ENCODE results near the gene PCDHGB3. TPM values are rescaled to one million over a fixed set of nuclear protein-coding genes. Genes with fewer than 3 reads are reported as not detected.

The PCDHGB3 gene
- total RNA-seq, 1 donor from 2014 or later = 5.3 TPM

GRCh38 chr5:141407790-141408505, 37.9 kb downstream of the PCDHGB3 start, which contains the start of gene PCDHGB6:
TSS of gene PCDHGB6 (plus strand) at chr5:141408021. CDS start at chr5:141408203, 182 bp downstream.

GRCh38 chr5:141412854-141413539, 43.0 kb downstream of the PCDHGB3 start, which contains the start of gene PCDHGA10:
TSS of gene PCDHGA10 (plus strand) at chr5:141412987. CDS start at chr5:141413176, 189 bp downstream.

GRCh38 chr5:141417494-141418172, 47.6 kb downstream of the PCDHGB3 start, which contains the start of gene PCDHGB7:
TSS of gene PCDHGB7 (plus strand) at chr5:141417677. CDS start at chr5:141417860, 183 bp downstream.

GRCh38 chr5:141420855-141421488, 50.9 kb downstream of the PCDHGB3 start, which contains the start of gene PCDHGA11:
TSS of gene PCDHGA11 (plus strand) at chr5:141421051. CDS start at chr5:141421228, 177 bp downstream.

Other genes with a start within 250 kb of the PCDHGB3 start
- 0.09 and 0.14 TPM in 2 replicates for gene PCDHB4, start 248.4 kb upstream of the PCDHGB3 start, total RNA-seq
- 0.57 and 1.4 TPM in 2 replicates for gene PCDHB5, start 235.0 kb upstream of the PCDHGB3 start, total RNA-seq
- gene PCDHB6, start 220.2 kb upstream of the PCDHGB3 start, total RNA-seq = under 0.01 and 0.09 TPM in 2 replicates
- 0.18 and 0.71 TPM in 2 replicates for gene PCDHB7, start 197.6 kb upstream of the PCDHGB3 start, total RNA-seq
- gene PCDHB8, start 192.5 kb upstream of the PCDHGB3 start, total RNA-seq = 0.09 and 0.43 TPM in 2 replicates
- gene PCDHB16, start 187.9 kb upstream of the PCDHGB3 start, total RNA-seq = 0.18 and 0.85 TPM in 2 replicates
- gene PCDHB9, start 183.1 kb upstream of the PCDHGB3 start, total RNA-seq = 0.09 and 0.14 TPM in 2 replicates
- 0.28 and 0.71 TPM in 2 replicates for gene PCDHB10, start 177.9 kb upstream of the PCDHGB3 start, total RNA-seq
- 0.18 and 0.28 TPM in 2 replicates for gene PCDHB11, start 170.6 kb upstream of the PCDHGB3 start, total RNA-seq
- 0.09 and 0.43 TPM in 2 replicates for gene PCDHB12, start 161.5 kb upstream of the PCDHGB3 start, total RNA-seq
- 0.28 TPM in 2 replicates for gene PCDHB13, start 156.3 kb upstream of the PCDHGB3 start, total RNA-seq
- gene PCDHB14, start 146.9 kb upstream of the PCDHGB3 start, total RNA-seq = 0.46 and 0.85 TPM in 2 replicates
- 0.46 and 0.71 TPM in 2 replicates for gene PCDHB15, start 124.8 kb upstream of the PCDHGB3 start, total RNA-seq
- gene SLC25A2, start 66.2 kb upstream of the PCDHGB3 start, total RNA-seq = 0.14 and 0.18 TPM in 2 replicates
- gene TAF7, start 49.5 kb upstream of the PCDHGB3 start, total RNA-seq = 75.2 and 97.5 TPM in 2 replicates
- 1.1 TPM in 2 replicates for gene PCDHGA1, start 39.7 kb upstream of the PCDHGB3 start, total RNA-seq
- gene PCDHGA2, start 31.5 kb upstream of the PCDHGB3 start, total RNA-seq = 2.7 and 2.8 TPM in 2 replicates
- 0.85 and 1.4 TPM in 2 replicates for gene PCDHGA3, start 26.4 kb upstream of the PCDHGB3 start, total RNA-seq
- 2.3 and 3.3 TPM in 2 replicates for gene PCDHGB1, start 20.1 kb upstream of the PCDHGB3 start, total RNA-seq
- 3.3 and 4.5 TPM in 2 replicates for gene PCDHGA4, start 15.2 kb upstream of the PCDHGB3 start, total RNA-seq
- 2.4 and 2.7 TPM in 2 replicates for gene PCDHGB2, start 10.2 kb upstream of the PCDHGB3 start, total RNA-seq
- gene PCDHGA5, start 6.1 kb upstream of the PCDHGB3 start, total RNA-seq = 1.3 TPM in 2 replicates
- gene PCDHGA6, start 3.6 kb downstream of the PCDHGB3 start, total RNA-seq = 3.0 and 3.2 TPM in 2 replicates
- gene PCDHGA7, start 12.5 kb downstream of the PCDHGB3 start, total RNA-seq = 4.1 and 4.6 TPM in 2 replicates
- 26.9 and 27.5 TPM in 2 replicates for gene PCDHGB4, start 17.5 kb downstream of the PCDHGB3 start, total RNA-seq
- 3.0 and 3.3 TPM in 2 replicates for gene PCDHGA8, start 22.4 kb downstream of the PCDHGB3 start, total RNA-seq
- gene PCDHGB5, start 27.7 kb downstream of the PCDHGB3 start, total RNA-seq = 15.9 and 19.9 TPM in 2 replicates
- 2.7 and 3.1 TPM in 2 replicates for gene PCDHGA9, start 32.5 kb downstream of the PCDHGB3 start, total RNA-seq
- gene PCDHGB6, start 37.8 kb downstream of the PCDHGB3 start, total RNA-seq = 2.7 and 3.1 TPM in 2 replicates
- gene PCDHGA10, start 42.7 kb downstream of the PCDHGB3 start, total RNA-seq = 4.3 and 5.4 TPM in 2 replicates
- gene PCDHGB7, start 47.4 kb downstream of the PCDHGB3 start, total RNA-seq = 6.3 and 6.9 TPM in 2 replicates
- 6.4 and 8.5 TPM in 2 replicates for gene PCDHGA11, start 50.8 kb downstream of the PCDHGB3 start, total RNA-seq
- gene PCDHGA12, start 60.3 kb downstream of the PCDHGB3 start, total RNA-seq = 9.1 and 11.7 TPM in 2 replicates
- 38.1 and 41.7 TPM in 2 replicates for gene PCDHGC3, start 105.7 kb downstream of the PCDHGB3 start, total RNA-seq
- gene PCDHGC4, start 114.8 kb downstream of the PCDHGB3 start, total RNA-seq = 1.7 TPM in 2 replicates
- 1.3 and 2.6 TPM in 2 replicates for gene PCDHGC5, start 118.8 kb downstream of the PCDHGB3 start, total RNA-seq
- 9.2 TPM in 2 replicates for gene DIAPH1, start 248.8 kb downstream of the PCDHGB3 start, total RNA-seq